WERI-Rb-1 (cell line): Measurements from ENCODE around the gene THAP11.
"Not testable (repeated sequence)": the region's sequence is repeated elsewhere in the genome, so short reads cannot be mapped to it uniquely, and the experiment has no call there.

Experiments used
- DNase-seq: peaks from one replicate; pipeline ENCODE4 v3.0.0-alpha.2; 2020
- H3K27ac ChIP-seq: fragments of 250-450 bp; sonication (Bioruptor Pico); 2 replicates; pipeline ENCODE4 v1.5.1; 2020; ENCODE audit warnings: mild to moderate bottlenecking, moderate library complexity
- H3K27me3 ChIP-seq: fragments of 250-450 bp; sonication (Bioruptor Pico); 2 replicates; pipeline ENCODE4 v1.5.1; 2021; ENCODE audit warnings: mild to moderate bottlenecking, low read depth, moderate library complexity; ENCODE audit not compliant: insufficient read depth, severe bottlenecking
- H3K36me3 ChIP-seq: fragments of 250-450 bp; sonication (Bioruptor Pico); 2 replicates; pipeline ENCODE4 v1.5.1; 2020; ENCODE audit warnings: mild to moderate bottlenecking, moderate library complexity
- H3K4me3 ChIP-seq: 2 replicates; pipeline ENCODE4 v1.5.1; 2011; ENCODE audit warnings: low read depth, mild to moderate bottlenecking, control low read depth, low read length
- H3K9me3 ChIP-seq: fragments of 250-450 bp; sonication (Bioruptor Pico); 2 replicates; pipeline ENCODE4 v1.5.1; 2021; ENCODE audit warnings: mild to moderate bottlenecking, moderate library complexity; ENCODE audit not compliant: severe bottlenecking
- TF ChIP-seq, protein P1 (sequence below): IDR thresholded peaks from 2 replicates; pipeline ENCODE4 v1.5.1; 2011; ENCODE audit warnings: low read depth, mild to moderate bottlenecking, control low read depth, inconsistent platforms, low read length

The THAP11 gene

GRCh38 chr16:67828651-67829050, 13.5 kb upstream of the THAP11 start:
- TF ChIP-seq, protein P1, sequence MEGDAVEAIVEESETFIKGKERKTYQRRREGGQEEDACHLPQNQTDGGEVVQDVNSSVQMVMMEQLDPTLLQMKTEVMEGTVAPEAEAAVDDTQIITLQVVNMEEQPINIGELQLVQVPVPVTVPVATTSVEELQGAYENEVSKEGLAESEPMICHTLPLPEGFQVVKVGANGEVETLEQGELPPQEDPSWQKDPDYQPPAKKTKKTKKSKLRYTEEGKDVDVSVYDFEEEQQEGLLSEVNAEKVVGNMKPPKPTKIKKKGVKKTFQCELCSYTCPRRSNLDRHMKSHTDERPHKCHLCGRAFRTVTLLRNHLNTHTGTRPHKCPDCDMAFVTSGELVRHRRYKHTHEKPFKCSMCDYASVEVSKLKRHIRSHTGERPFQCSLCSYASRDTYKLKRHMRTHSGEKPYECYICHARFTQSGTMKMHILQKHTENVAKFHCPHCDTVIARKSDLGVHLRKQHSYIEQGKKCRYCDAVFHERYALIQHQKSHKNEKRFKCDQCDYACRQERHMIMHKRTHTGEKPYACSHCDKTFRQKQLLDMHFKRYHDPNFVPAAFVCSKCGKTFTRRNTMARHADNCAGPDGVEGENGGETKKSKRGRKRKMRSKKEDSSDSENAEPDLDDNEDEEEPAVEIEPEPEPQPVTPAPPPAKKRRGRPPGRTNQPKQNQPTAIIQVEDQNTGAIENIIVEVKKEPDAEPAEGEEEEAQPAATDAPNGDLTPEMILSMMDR = no peak
- Histone ChIP-seq H3K27ac (no peak overlapping the region), H3K27me3 (no peaks in the 10 kb centered on the region), H3K36me3 (peaks cover 55% of the 10 kb centered on the region), H3K9me3 (no peaks in the 10 kb centered on the region), H3K4me3 (no peak overlapping the region)
- DNase-seq = no peak

- DNase-seq = no peak
- Histone ChIP-seq H3K9me3 (no peaks in the 10 kb centered on the region), H3K36me3 (peaks cover 40% of the 10 kb centered on the region), H3K27me3 (no peaks in the 10 kb centered on the region), H3K4me3 (peak overlapping the region; percentile 83), H3K27ac (peak overlapping the region; percentile 69)
- TF ChIP-seq, protein P1 = no peak
These were observed 9.1 kb upstream of the THAP11 start for GRCh38 chr16:67833030-67833414.

DNA sequence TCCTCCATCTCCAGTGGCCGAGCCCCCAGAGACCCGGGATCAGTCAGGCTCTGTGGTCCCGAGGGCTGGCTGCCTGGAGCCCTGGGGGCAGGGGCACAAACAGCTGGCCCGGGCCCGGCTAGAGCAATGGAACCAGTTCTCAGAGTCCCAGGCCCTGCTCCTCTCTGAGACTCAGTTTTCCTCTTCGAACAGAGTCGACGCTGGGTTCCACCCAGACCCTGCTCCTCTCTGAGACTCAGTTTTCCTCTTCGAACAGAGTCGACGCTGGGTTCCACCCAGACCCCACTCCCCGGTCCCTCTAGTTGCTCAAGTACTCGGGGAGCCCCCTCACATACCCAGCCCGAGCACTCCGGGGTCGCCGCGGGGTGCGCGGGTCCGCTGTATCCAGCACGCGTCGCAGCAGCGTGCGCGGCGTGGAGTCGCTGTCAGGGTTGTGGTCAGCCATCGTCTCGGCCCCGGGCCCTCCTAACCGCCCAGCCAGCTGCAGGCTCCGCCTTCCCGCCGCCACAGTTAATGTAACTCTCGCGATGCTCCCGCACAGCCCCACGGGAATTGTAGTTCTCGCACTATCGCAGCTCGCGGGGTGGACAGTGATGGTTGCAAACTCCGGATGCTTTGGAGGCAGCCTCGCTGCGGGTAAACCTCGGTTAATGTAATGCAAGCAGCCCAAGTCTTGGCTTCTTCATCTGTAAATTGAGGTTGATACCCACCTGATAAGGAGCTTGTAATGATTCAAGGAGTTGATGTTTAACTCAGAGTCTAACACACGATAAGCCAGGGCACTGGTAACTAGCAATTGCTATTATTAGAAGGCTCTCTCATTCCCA, 8.5 kb upstream of the THAP11 start:
- Histone ChIP-seq H3K27ac (peak overlapping the region; percentile 69), H3K36me3 (peaks cover 34% of the 10 kb centered on the region), H3K4me3 (peak overlapping the region; percentile 83), H3K9me3 (no peaks in the 10 kb centered on the region), H3K27me3 (no peaks in the 10 kb centered on the region)
- DNase-seq = peak; percentile 93
- TF ChIP-seq, protein P1 = no peak

DNA sequence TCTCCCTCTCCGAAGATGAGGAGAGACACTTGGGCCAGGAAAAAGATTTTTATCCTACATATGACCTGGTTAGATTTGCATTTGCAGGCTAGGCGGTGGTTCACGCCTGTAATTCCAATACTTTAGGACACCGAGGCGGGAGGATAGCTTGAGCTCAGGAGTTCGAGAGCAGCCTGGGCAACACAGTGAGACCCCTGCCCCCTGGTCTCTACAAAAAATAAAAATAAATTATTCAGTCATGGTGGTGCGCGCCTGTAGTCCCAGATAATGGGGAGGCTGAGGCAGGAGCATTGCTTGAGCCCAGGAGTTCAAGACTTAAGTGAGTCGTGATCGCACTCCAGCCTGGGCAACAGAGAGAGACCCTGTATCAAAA, 7.9 kb upstream of the THAP11 start:
- no peak for DNase-seq
- H3K36me3 ChIP-seq = peaks cover 31% of the 10 kb centered on the region
- H3K27ac ChIP-seq = no peak overlapping the region
- H3K9me3 ChIP-seq = no peaks in the 10 kb centered on the region
- H3K4me3 ChIP-seq = peak overlapping the region; percentile 83
- H3K27me3 ChIP-seq = no peaks in the 10 kb centered on the region
- TF ChIP-seq, protein P1 = no peak

- DNase-seq, H3K9me3 ChIP-seq, H3K36me3 ChIP-seq, H3K27ac ChIP-seq, H3K4me3 ChIP-seq, H3K27me3 ChIP-seq: not testable (repeated sequence)
These were observed 4.9 kb upstream of the THAP11 start for GRCh38 chr16:67837190-67837589.

DNA sequence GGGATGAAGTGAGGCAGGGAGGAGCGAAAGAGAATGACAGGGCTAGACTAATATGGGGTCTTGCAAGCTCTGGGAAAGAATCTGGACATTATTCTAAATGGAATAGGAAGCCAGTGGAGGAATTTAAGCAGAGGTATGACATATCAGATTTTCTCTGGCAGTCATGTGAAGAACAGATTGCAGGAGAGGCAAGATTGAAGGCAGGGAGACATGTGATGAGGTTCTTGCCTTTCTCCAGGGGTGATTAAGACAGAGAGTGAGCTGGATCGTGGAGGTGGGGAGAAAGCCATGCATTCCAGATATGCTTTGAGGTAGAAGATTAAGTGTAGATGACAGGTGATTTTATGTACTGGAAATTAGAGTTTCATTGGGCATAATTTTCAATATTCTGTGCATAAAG, 4.3 kb upstream of the THAP11 start:
- no peaks in the 10 kb centered on the region for H3K9me3 ChIP-seq
- H3K27ac ChIP-seq = no peak overlapping the region
- DNase-seq = no peak
- H3K4me3 ChIP-seq = no peak overlapping the region
- peaks cover 2% of the 10 kb centered on the region; the same call in 1 of the 2 replicates for H3K36me3 ChIP-seq
- H3K27me3 ChIP-seq = no peaks in the 10 kb centered on the region
- TF ChIP-seq, protein P1 = no peak
